H9 (cell line): Measurements from ENCODE around the gene DCDC2C. TPM values are rescaled to one million over a fixed set of nuclear protein-coding genes. Genes with fewer than 3 reads are reported as not detected.

ENCODE experiments used
- DNase-seq: peaks from one replicate; pipeline ENCODE4 v3.0.0-alpha.2; 2017
- H2AFZ ChIP-seq: one replicate; pipeline ENCODE4 v1.6.1; 2013; ENCODE audit warnings: mild to moderate bottlenecking, low read length, control low read depth, moderate library complexity
- H2AK5ac ChIP-seq: 2 replicates; pipeline ENCODE4 v1.6.1; 2013; ENCODE audit warnings: low read length, control low read depth, mixed read lengths; ENCODE audit not compliant: insufficient read length
- H2BK120ac ChIP-seq: one replicate; pipeline ENCODE4 v1.6.1; 2013; ENCODE audit warnings: low read depth, mild to moderate bottlenecking, low read length, control low read depth, inconsistent platforms; ENCODE audit not compliant: poor library complexity, severe bottlenecking
- H2BK12ac ChIP-seq: 2 replicates; pipeline ENCODE4 v1.6.1; 2013; ENCODE audit warnings: low read length, control low read depth, mixed read lengths, low read depth; ENCODE audit not compliant: insufficient read length
- H2BK15ac ChIP-seq: 2 replicates; pipeline ENCODE4 v1.6.1; 2013; ENCODE audit warnings: low read depth, low read length, control low read depth
- H2BK20ac ChIP-seq: one replicate; pipeline ENCODE4 v1.6.1; 2013; ENCODE audit warnings: low read depth, mild to moderate bottlenecking, low read length, control low read depth, inconsistent platforms; ENCODE audit not compliant: poor library complexity, severe bottlenecking
- H2BK5ac ChIP-seq: 2 replicates; pipeline ENCODE4 v1.6.1; 2013; ENCODE audit warnings: low read length, control low read depth, mixed read lengths; ENCODE audit not compliant: insufficient read length
- H3K14ac ChIP-seq: 2 replicates; pipeline ENCODE4 v1.6.1; 2013; ENCODE audit warnings: low read length, control low read depth; ENCODE audit not compliant: insufficient read depth
- H3K18ac ChIP-seq: 2 replicates; pipeline ENCODE4 v1.6.1; 2013; ENCODE audit warnings: low read depth, mild to moderate bottlenecking, mixed read lengths, low read length, control low read depth; ENCODE audit not compliant: insufficient read length
- H3K23ac ChIP-seq: 2 replicates; pipeline ENCODE4 v1.6.1; 2013; ENCODE audit warnings: low read length, control low read depth, mixed read lengths, low read depth; ENCODE audit not compliant: insufficient read length
- H3K23me2 ChIP-seq: 2 replicates; pipeline ENCODE4 v1.6.1; 2013; ENCODE audit warnings: low read depth, mild to moderate bottlenecking, mixed read lengths, low read length, control low read depth; ENCODE audit not compliant: insufficient read length, poor library complexity, severe bottlenecking
- H3K27ac ChIP-seq: 2 replicates; pipeline ENCODE4 v1.5.1; 2013; ENCODE audit warnings: low read length, control low read depth, mixed read lengths, low read depth; ENCODE audit not compliant: insufficient read length
- H3K27me3 ChIP-seq: 2 replicates; pipeline ENCODE4 v1.6.1; 2013; ENCODE audit warnings: low read length, control low read depth, inconsistent platforms; ENCODE audit not compliant: insufficient read depth
- H3K4ac ChIP-seq: 2 replicates; pipeline ENCODE4 v1.6.1; 2013; ENCODE audit warnings: low read depth, mild to moderate bottlenecking, control low read depth, inconsistent platforms, low read length, moderate library complexity
- H3K4me1 ChIP-seq: 2 replicates; pipeline ENCODE4 v1.6.1; 2013; ENCODE audit warnings: low read length, control low read depth, inconsistent platforms; ENCODE audit not compliant: insufficient read depth
- H3K4me2 ChIP-seq: 2 replicates; pipeline ENCODE4 v1.6.1; 2013; ENCODE audit warnings: low read length, control low read depth, mixed read lengths; ENCODE audit not compliant: insufficient read length, insufficient read depth
- H3K56ac ChIP-seq: 2 replicates; pipeline ENCODE4 v1.6.1; 2013; ENCODE audit warnings: low read depth, mild to moderate bottlenecking, mixed read lengths, low read length, control low read depth; ENCODE audit not compliant: insufficient read length
- H3K79me1 ChIP-seq: 2 replicates; pipeline ENCODE4 v1.6.1; 2013; ENCODE audit warnings: low read depth, mild to moderate bottlenecking, moderate library complexity, low read length, control low read depth, inconsistent platforms; ENCODE audit not compliant: insufficient read depth, poor library complexity, severe bottlenecking
- H3K79me2 ChIP-seq: 2 replicates; pipeline ENCODE4 v1.6.1; 2013; ENCODE audit warnings: low read length, control low read depth, inconsistent platforms; ENCODE audit not compliant: insufficient read depth
- H3K9ac ChIP-seq: 2 replicates; pipeline ENCODE4 v1.6.1; 2013; ENCODE audit warnings: low read length, control low read depth, mixed read lengths; ENCODE audit not compliant: insufficient read length; ENCODE audit errors: extremely low read depth
- H3K9me3 ChIP-seq: one replicate; pipeline ENCODE4 v1.6.1; 2013; ENCODE audit warnings: low read depth, low read length, inconsistent platforms; ENCODE audit not compliant: control insufficient read depth
- H3T11ph ChIP-seq: one replicate; pipeline ENCODE4 v1.6.1; 2013; ENCODE audit warnings: mild to moderate bottlenecking, low read length, control low read depth, inconsistent platforms
- H4K20me1 ChIP-seq: one replicate; pipeline ENCODE4 v1.6.1; 2013; ENCODE audit not compliant: control insufficient read depth, insufficient read length, insufficient read depth
- H4K5ac ChIP-seq: 2 replicates; pipeline ENCODE4 v1.6.1; 2013; ENCODE audit warnings: low read depth, mild to moderate bottlenecking, mixed read lengths, low read length, control low read depth; ENCODE audit not compliant: insufficient read length
- H4K8ac ChIP-seq: replicated peaks from 2 replicates; pipeline ENCODE4 v1.6.1; 2013; ENCODE audit warnings: low read length, control low read depth, mixed read lengths, low read depth; ENCODE audit not compliant: insufficient read length
- H4K91ac ChIP-seq: 2 replicates; pipeline ENCODE4 v1.6.1; 2013; ENCODE audit warnings: low read depth, mild to moderate bottlenecking, moderate library complexity, mixed read lengths, low read length, control low read depth; ENCODE audit not compliant: insufficient read length
- H3K27ac Mint-ChIP-seq, 3 experiments: 2 replicates in 2 of 3; 3 replicates in 1 of 3; pipeline ENCODE4 v1.8.0; 2020 to 2021; ENCODE audit warnings: mixed read lengths in 3 of 3, mild to moderate bottlenecking in 1 of 3, moderate library complexity in 1 of 3
- H3K27me3 Mint-ChIP-seq: 2 replicates; pipeline ENCODE4 v1.8.0; 2021; ENCODE audit warnings: low read depth, mild to moderate bottlenecking, moderate library complexity, mixed read lengths
- H3K36me3 Mint-ChIP-seq, 3 experiments: 2 replicates in 2 of 3; 3 replicates in 1 of 3; pipeline ENCODE4 v1.8.0; 2020 to 2021; ENCODE audit warnings: low read depth in 3 of 3, mixed read lengths in 3 of 3; ENCODE audit not compliant: insufficient read depth in 1 of 3
- H3K4me1 Mint-ChIP-seq, 2 experiments: 2 replicates each; pipeline ENCODE4 v1.8.0; 2020; ENCODE audit warnings: mixed read lengths in 2 of 2
- H3K4me3 Mint-ChIP-seq, 2 experiments: 2 replicates in 1 of 2; 3 replicates in 1 of 2; pipeline ENCODE4 v1.8.0; 2020 to 2021; ENCODE audit warnings: mild to moderate bottlenecking in 2 of 2, mixed read lengths in 2 of 2, moderate library complexity in 1 of 2
- H3K9me3 Mint-ChIP-seq, 2 experiments: 2 replicates in 1 of 2; 3 replicates in 1 of 2; pipeline ENCODE4 v1.8.0; 2020; ENCODE audit warnings: mild to moderate bottlenecking in 2 of 2, mixed read lengths in 2 of 2, moderate library complexity in 1 of 2
- CTCF ChIP-seq: fragments of 200-600 bp; sonication (generic); conservative IDR thresholded peaks from 3 replicates; pipeline ENCODE4 v1.8.0; 2021; ENCODE audit warnings: antibody characterized with exemption, mild to moderate bottlenecking
- WGBS: extraction: QIAGEN DNeasy Blood & Tissue Kit; methylation state at CpG from one replicate; pipeline ENCODE4 v1.1.7; 2013; ENCODE audit warnings: missing lambda C conversion rate, low lambda C conversion rate, mixed read lengths; ENCODE audit not compliant: insufficient read length; ENCODE audit errors: extremely low coverage; 5-methylcytosine and 5-hydroxymethylcytosine counted together
- total RNA-seq: library from RNA; stranded (reverse); gene quantifications from 2 replicates; pipeline ENCODE4 v1.2.1, GENCODE V29; 2021

DCDC2C gene
- total RNA-seq, 1 experiment from 2014 or later, result not detected

DNA sequence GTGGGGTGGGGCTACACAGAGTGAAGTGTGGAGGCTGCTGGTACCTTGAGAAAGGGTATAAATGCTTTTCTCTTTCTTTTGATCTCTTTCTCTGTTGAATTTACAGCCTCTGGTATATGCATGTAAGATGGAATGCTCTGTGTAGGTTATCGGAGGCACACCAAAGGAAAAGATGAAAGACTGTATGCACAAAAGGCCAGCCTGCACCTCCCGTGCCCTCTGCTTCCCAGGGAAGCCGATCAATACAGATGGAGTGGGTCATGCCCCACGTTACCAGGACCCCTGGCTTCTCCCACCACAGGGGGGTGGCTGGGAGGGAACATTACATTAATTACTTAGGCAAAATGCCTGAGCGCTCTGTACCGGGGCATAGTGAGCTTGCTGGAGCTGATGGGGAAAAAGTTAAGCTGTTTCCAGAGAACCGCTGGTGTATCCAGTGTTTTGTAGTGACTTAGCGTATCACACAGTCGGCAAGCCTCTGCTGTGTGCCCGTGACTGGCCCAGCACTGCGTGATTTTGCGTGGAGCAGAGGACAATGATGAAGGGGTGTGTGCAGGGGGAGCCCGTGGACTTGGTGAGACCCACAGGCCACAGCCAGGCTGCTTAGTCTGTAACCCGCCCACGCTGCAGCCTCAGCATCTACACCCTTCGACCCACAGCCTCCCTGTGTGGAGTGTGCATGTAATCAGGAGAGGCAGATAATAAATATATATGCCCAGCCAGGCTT is 37.3 kb upstream of the DCDC2C start:
- no peak overlapping the region for H3T11ph ChIP-seq
- H4K20me1 ChIP-seq, result peaks cover 2% of the 10 kb centered on the region
- WGBS, result no CpG with 5 or more reads among the region's 16 CpGs
- no peak overlapping the region for H4K91ac ChIP-seq
- H3K18ac ChIP-seq, result no peak overlapping the region
- H3K79me2 ChIP-seq, result no peaks in the 10 kb centered on the region
- H3K79me1 ChIP-seq, result no peaks in the 10 kb centered on the region
- Mint-ChIP-seq H3K9me3 (no peaks in the 10 kb centered on the region; a peak in 2 of 5 replicates), H3K4me1 (peaks cover 2 to 5% of the 10 kb centered on the region in 2 experiments; a peak in 2 of 4 replicates), H3K4me3 (no peak overlapping the region), H3K27ac (no peak overlapping the region; a peak in 1 of 7 replicates), H3K27me3 (peaks cover 3% of the 10 kb centered on the region), H3K36me3 (no peaks in the 10 kb centered on the region)
- no peak overlapping the region for H4K5ac ChIP-seq
- H2AK5ac ChIP-seq, result no peak overlapping the region
- no peak overlapping the region for H2BK15ac ChIP-seq
- no peak for TF ChIP-seq CTCF
- peaks cover 2% of the 10 kb centered on the region for H3K23me2 ChIP-seq
- no peak overlapping the region for H3K9ac ChIP-seq
- no peak overlapping the region for H3K27ac ChIP-seq
- no peak overlapping the region for H2BK20ac ChIP-seq
- H2AFZ ChIP-seq, result no peak overlapping the region
- no peak overlapping the region for H3K23ac ChIP-seq
- no peak overlapping the region for H3K14ac ChIP-seq
- DNase-seq, result peak; percentile 23
- H2BK12ac ChIP-seq, result no peak overlapping the region
- H3K56ac ChIP-seq, result no peak overlapping the region
- no peak overlapping the region for H3K4me2 ChIP-seq
- H2BK5ac ChIP-seq, result no peak overlapping the region
- no peaks in the 10 kb centered on the region for H3K9me3 ChIP-seq
- H3K4me1 ChIP-seq, result no peaks in the 10 kb centered on the region
- H4K8ac ChIP-seq, result no peak overlapping the region
- H2BK120ac ChIP-seq, result no peak overlapping the region
- no peak overlapping the region for H3K4ac ChIP-seq
- no peaks in the 10 kb centered on the region for H3K27me3 ChIP-seq
